ENCODE data around the gene WWOX. TPM values are rescaled to one million over a fixed set of nuclear protein-coding genes. Genes with fewer than 3 reads are reported as not detected.

Gene WWOX
- polyA plus RNA-seq, 1 donor from 2014 or later = 25.6 TPM

DNA sequence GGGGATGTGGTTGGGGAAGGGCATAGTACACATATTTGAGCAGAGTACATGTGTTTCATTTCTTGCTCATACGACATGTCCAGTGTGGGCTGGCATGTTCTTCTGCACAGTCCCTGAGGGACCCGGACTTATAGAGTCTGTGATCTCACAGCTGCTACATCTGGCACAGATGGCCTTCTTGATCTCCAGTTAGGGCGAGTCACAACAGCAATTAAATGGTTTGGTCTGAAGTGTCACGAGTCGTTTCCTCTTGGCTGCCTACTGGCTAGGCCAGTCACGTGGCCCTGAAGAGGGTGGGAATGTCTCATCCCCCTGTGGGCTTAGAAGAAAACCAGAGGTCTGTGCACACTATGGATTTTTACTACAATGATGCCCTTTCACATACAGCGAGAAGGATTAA lies 443.6 kb downstream of the WWOX start:
- Histone ChIP-seq H3K9ac (ENCODE audit: low read length) (no peak overlapping the region), H4K20me1 (ENCODE audit: insufficient read depth) (no peaks in the 10 kb centered on the region), H3K79me2 (replicated peaks; ENCODE audit: insufficient read depth, low read length) (no peaks in the 10 kb centered on the region), H3K4me2 (ENCODE audit: low read length) (no peak overlapping the region), H3K9me3 (ENCODE audit: low read length) (peaks cover 3% of the 10 kb centered on the region), H3F3A (ENCODE audit: insufficient read depth, low read length, poor library complexity, severe bottlenecking) (no peaks in the 10 kb centered on the region), H2AFZ (ENCODE audit: low read depth, low read length) (no peak overlapping the region), H3K9me2 (ENCODE audit: insufficient read depth, low read length) (no peaks in the 10 kb centered on the region), H3K36me3 (ENCODE audit: insufficient read depth, low read length) (no peaks in the 10 kb centered on the region), H3K27me3 (ENCODE audit: insufficient read depth, low read depth, low read length) (no peaks in the 10 kb centered on the region), H3K4me3 (ENCODE audit: low read length) (no peak overlapping the region), H3K27ac (ENCODE audit: low read length) (no peak overlapping the region)
- TF ChIP-seq POLR2AphosphoS5 (IDR thresholded peaks at IDR 0.05) = no peak
- no peak for TF ChIP-seq SMC3 (conservative IDR thresholded peaks at IDR 0.05; ENCODE audit: poor library complexity)
- TF ChIP-seq EP300 (conservative IDR thresholded peaks at IDR 0.05; ENCODE audit: poor library complexity, severe bottlenecking) = no peak
- TF ChIP-seq, protein P1, sequence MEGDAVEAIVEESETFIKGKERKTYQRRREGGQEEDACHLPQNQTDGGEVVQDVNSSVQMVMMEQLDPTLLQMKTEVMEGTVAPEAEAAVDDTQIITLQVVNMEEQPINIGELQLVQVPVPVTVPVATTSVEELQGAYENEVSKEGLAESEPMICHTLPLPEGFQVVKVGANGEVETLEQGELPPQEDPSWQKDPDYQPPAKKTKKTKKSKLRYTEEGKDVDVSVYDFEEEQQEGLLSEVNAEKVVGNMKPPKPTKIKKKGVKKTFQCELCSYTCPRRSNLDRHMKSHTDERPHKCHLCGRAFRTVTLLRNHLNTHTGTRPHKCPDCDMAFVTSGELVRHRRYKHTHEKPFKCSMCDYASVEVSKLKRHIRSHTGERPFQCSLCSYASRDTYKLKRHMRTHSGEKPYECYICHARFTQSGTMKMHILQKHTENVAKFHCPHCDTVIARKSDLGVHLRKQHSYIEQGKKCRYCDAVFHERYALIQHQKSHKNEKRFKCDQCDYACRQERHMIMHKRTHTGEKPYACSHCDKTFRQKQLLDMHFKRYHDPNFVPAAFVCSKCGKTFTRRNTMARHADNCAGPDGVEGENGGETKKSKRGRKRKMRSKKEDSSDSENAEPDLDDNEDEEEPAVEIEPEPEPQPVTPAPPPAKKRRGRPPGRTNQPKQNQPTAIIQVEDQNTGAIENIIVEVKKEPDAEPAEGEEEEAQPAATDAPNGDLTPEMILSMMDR (IDR thresholded peaks at IDR 0.05; ENCODE audit: poor library complexity, severe bottlenecking) = no peak
- TF ChIP-seq, protein P2, sequence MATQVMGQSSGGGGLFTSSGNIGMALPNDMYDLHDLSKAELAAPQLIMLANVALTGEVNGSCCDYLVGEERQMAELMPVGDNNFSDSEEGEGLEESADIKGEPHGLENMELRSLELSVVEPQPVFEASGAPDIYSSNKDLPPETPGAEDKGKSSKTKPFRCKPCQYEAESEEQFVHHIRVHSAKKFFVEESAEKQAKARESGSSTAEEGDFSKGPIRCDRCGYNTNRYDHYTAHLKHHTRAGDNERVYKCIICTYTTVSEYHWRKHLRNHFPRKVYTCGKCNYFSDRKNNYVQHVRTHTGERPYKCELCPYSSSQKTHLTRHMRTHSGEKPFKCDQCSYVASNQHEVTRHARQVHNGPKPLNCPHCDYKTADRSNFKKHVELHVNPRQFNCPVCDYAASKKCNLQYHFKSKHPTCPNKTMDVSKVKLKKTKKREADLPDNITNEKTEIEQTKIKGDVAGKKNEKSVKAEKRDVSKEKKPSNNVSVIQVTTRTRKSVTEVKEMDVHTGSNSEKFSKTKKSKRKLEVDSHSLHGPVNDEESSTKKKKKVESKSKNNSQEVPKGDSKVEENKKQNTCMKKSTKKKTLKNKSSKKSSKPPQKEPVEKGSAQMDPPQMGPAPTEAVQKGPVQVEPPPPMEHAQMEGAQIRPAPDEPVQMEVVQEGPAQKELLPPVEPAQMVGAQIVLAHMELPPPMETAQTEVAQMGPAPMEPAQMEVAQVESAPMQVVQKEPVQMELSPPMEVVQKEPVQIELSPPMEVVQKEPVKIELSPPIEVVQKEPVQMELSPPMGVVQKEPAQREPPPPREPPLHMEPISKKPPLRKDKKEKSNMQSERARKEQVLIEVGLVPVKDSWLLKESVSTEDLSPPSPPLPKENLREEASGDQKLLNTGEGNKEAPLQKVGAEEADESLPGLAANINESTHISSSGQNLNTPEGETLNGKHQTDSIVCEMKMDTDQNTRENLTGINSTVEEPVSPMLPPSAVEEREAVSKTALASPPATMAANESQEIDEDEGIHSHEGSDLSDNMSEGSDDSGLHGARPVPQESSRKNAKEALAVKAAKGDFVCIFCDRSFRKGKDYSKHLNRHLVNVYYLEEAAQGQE (IDR thresholded peaks at IDR 0.05; ENCODE audit: borderline replicate concordance) = no peak
- no peak for TF ChIP-seq EZH2 (IDR thresholded peaks at IDR 0.05; ENCODE audit: borderline replicate concordance, insufficient read depth, low read length, poor library complexity, severe bottlenecking)
- no peak for TF ChIP-seq TAF1 (IDR thresholded peaks at IDR 0.05; ENCODE audit: low read depth)
- no peak for TF ChIP-seq RAD21 (conservative IDR thresholded peaks at IDR 0.05)
- TF ChIP-seq MXI1 (conservative IDR thresholded peaks at IDR 0.05; ENCODE audit: poor library complexity, severe bottlenecking) = no peak

DNA sequence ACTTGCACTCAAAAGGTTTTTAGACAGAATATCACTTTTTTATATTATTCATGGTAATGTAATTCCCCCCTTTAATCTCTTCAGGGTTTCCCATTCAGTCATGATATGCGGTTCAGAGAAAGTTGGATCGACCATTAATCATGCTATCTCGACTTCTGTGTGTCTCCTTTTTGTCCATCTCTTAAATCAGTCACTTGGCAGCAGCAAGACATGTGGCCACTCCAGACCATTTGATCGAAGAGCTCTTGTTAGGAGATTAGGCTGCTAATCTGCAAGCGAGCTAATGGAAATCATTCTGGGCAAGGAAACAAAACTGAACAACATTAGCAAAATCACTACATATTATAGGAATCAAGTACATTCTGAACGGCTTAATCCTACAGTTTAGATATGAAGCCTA lies 449.9 kb downstream of the WWOX start:
- Histone ChIP-seq H2AFZ (ENCODE audit: low read depth, low read length) (no peak overlapping the region), H3K4me2 (ENCODE audit: low read length) (no peak overlapping the region), H3F3A (ENCODE audit: insufficient read depth, low read length, poor library complexity, severe bottlenecking) (no peaks in the 10 kb centered on the region), H3K9ac (ENCODE audit: low read length) (no peak overlapping the region), H3K27ac (ENCODE audit: low read length) (no peak overlapping the region), H3K27me3 (ENCODE audit: insufficient read depth, low read depth, low read length) (no peaks in the 10 kb centered on the region), H3K9me3 (ENCODE audit: low read length) (no peaks in the 10 kb centered on the region), H3K4me3 (ENCODE audit: low read length) (no peak overlapping the region), H4K20me1 (ENCODE audit: insufficient read depth) (no peaks in the 10 kb centered on the region), H3K36me3 (ENCODE audit: insufficient read depth, low read length) (no peaks in the 10 kb centered on the region), H3K9me2 (ENCODE audit: insufficient read depth, low read length) (no peaks in the 10 kb centered on the region), H3K79me2 (replicated peaks; ENCODE audit: insufficient read depth, low read length) (no peaks in the 10 kb centered on the region)
- TF ChIP-seq, protein P1 (IDR thresholded peaks at IDR 0.05; ENCODE audit: poor library complexity, severe bottlenecking) = no peak
- no peak for TF ChIP-seq RAD21 (conservative IDR thresholded peaks at IDR 0.05)
- TF ChIP-seq TAF1 (IDR thresholded peaks at IDR 0.05; ENCODE audit: low read depth) = no peak
- no peak for TF ChIP-seq EZH2 (IDR thresholded peaks at IDR 0.05; ENCODE audit: borderline replicate concordance, insufficient read depth, low read length, poor library complexity, severe bottlenecking)
- no peak for TF ChIP-seq EP300 (conservative IDR thresholded peaks at IDR 0.05; ENCODE audit: poor library complexity, severe bottlenecking)
- TF ChIP-seq, protein P2 (IDR thresholded peaks at IDR 0.05; ENCODE audit: borderline replicate concordance) = no peak
- TF ChIP-seq POLR2AphosphoS5 (IDR thresholded peaks at IDR 0.05) = no peak
- TF ChIP-seq MXI1 (conservative IDR thresholded peaks at IDR 0.05; ENCODE audit: poor library complexity, severe bottlenecking) = no peak
- no peak for TF ChIP-seq SMC3 (conservative IDR thresholded peaks at IDR 0.05; ENCODE audit: poor library complexity)

Measured in neural cell (in vitro differentiated cells).